HEK293T (cell line): ENCODE data around the gene RARA.

Experiments
- CTCF ChIA-PET: fragments of 350-600 bp; formaldehyde crosslinking; extraction: SDS; loops from one replicate; lab custom pipeline; 2021; ENCODE audit warnings: antibody characterized with exemption, inconsistent platforms; lab: Yijun Ruan, JAX
- POLR2A ChIA-PET: fragments of 350-600 bp; formaldehyde crosslinking; extraction: SDS; loops from one replicate; lab custom pipeline; 2020; ENCODE audit warnings: antibody characterized with exemption, inconsistent platforms; lab: Yijun Ruan, JAX
- DNase-seq: peaks from one replicate; pipeline ENCODE4 v3.0.0; 2012; ENCODE audit warnings: mixed read lengths; ENCODE audit errors: extremely low spot score
- ARNT ChIP-seq: fragments of 450-650 bp; IDR thresholded peaks from 2 replicates; pipeline ENCODE4 v1.6.1; 2017; ENCODE audit warnings: mild to moderate bottlenecking
- BHLHE40 ChIP-seq: fragments of 450-650 bp; IDR thresholded peaks from 2 replicates; pipeline ENCODE4 v1.6.1; 2016; ENCODE audit warnings: mild to moderate bottlenecking, moderate library complexity, borderline replicate concordance
- CTBP1 ChIP-seq: fragments of 450-650 bp; IDR thresholded peaks from 2 replicates; pipeline ENCODE4 v1.6.1; 2016; ENCODE audit warnings: borderline replicate concordance
- ELF4 ChIP-seq: fragments of 450-650 bp; IDR thresholded peaks from 2 replicates; pipeline ENCODE4 v1.6.1; 2017; ENCODE audit warnings: antibody characterized with exemption
- FOXA1 ChIP-seq: fragments of 450-650 bp; IDR thresholded peaks from 2 replicates; pipeline ENCODE4 v1.6.1; 2016; ENCODE audit warnings: mild to moderate bottlenecking
- FOXK2 ChIP-seq: fragments of 450-650 bp; IDR thresholded peaks from 2 replicates; pipeline ENCODE4 v1.6.1; 2016; ENCODE audit warnings: mild to moderate bottlenecking
- FOXM1 ChIP-seq: fragments of 450-650 bp; IDR thresholded peaks from 2 replicates; pipeline ENCODE4 v1.6.1; 2017; ENCODE audit warnings: mild to moderate bottlenecking, borderline replicate concordance
- HDGF ChIP-seq: fragments of 450-650 bp; IDR thresholded peaks from 2 replicates; pipeline ENCODE4 v1.6.1; 2017; ENCODE audit warnings: antibody characterized with exemption, borderline replicate concordance
- L3MBTL2 ChIP-seq: fragments of 450-650 bp; conservative IDR thresholded peaks from 2 replicates; pipeline ENCODE4 v1.6.1; 2016; ENCODE audit warnings: mild to moderate bottlenecking
- LEF1 ChIP-seq: fragments of 450-650 bp; IDR thresholded peaks from 2 replicates; pipeline ENCODE4 v1.6.1; 2017; ENCODE audit warnings: mild to moderate bottlenecking, borderline replicate concordance
- NFRKB ChIP-seq: fragments of 450-650 bp; IDR thresholded peaks from 2 replicates; pipeline ENCODE4 v1.6.1; 2016; ENCODE audit warnings: mild to moderate bottlenecking, moderate library complexity
- SP1 ChIP-seq: fragments of 450-650 bp; IDR thresholded peaks from 2 replicates; pipeline ENCODE4 v1.6.1; 2017
- SUZ12 ChIP-seq: fragments of 450-650 bp; IDR thresholded peaks from 2 replicates; pipeline ENCODE4 v1.6.1; 2016; ENCODE audit warnings: mild to moderate bottlenecking
- TARDBP ChIP-seq: fragments of 450-650 bp; IDR thresholded peaks from 2 replicates; pipeline ENCODE4 v1.6.1; 2016
- ZNF384 ChIP-seq: fragments of 450-650 bp; IDR thresholded peaks from 2 replicates; pipeline ENCODE4 v1.6.1; 2016
- TF ChIP-seq, protein P1 (sequence below): fragments of 450-650 bp; IDR thresholded peaks from 2 replicates; pipeline ENCODE4 v1.6.1; 2016

The RARA gene

DNA sequence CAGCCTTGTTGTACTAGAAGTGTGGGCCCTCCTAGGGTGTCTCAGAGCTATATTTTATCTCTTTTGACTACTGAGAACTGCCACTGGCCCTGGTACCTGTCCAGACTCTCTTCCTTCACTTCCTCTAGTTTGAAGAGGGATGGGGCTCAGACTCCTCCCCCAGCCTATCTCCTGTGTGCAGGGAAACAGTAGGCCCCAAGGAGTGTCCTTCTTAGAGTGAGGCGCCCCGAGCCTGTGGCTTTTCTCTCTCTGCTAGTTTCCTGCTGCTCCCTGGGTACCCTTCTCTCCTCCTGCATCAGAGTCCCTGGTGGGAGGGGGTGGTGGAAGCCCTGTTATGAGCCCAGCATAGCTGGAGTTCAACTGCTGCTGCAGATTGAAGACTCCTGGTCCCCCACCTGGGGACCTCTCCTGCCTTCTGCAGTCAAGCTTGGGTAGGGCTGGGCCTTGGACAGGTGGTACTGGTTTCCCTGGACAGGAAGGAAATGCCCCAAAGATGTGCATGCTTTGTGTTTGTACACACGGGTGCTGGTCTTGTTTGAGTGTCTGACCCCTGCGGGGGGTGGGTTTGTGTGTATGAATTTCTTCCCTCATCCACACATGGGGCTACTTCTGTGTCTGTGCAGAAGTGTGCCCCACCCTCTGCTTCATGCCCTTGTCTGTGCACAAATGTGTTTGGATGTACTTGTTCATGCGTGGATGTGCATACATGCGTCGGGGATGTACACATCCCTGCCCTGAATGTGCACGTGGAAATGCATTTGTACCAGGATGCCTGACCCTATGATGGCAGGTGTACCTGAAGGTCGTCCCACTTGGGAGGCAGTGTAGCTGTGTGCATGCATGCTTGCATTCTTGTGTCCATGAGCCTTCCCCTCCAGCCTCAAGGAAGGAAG is 6.9 kb downstream of the RARA start:
- TF ChIP-seq ZNF384 (no peak), TARDBP (no peak), CTBP1 (no peak)
- ChIA-PET CTCF (interaction anchor here (1.2 to 2.1 kb wide), 4 partner anchors 9 to 114 kb away, joined by 3 to 18 read pairs (median 4); no protein-coding TSS in a partner anchor), POLR2A (interaction anchor here (0.8 to 1.7 kb wide), 7 partner anchors 9 to 29 kb away, joined by 3 to 6 read pairs (median 3); no protein-coding TSS in a partner anchor)
- no peak for DNase-seq

DNA sequence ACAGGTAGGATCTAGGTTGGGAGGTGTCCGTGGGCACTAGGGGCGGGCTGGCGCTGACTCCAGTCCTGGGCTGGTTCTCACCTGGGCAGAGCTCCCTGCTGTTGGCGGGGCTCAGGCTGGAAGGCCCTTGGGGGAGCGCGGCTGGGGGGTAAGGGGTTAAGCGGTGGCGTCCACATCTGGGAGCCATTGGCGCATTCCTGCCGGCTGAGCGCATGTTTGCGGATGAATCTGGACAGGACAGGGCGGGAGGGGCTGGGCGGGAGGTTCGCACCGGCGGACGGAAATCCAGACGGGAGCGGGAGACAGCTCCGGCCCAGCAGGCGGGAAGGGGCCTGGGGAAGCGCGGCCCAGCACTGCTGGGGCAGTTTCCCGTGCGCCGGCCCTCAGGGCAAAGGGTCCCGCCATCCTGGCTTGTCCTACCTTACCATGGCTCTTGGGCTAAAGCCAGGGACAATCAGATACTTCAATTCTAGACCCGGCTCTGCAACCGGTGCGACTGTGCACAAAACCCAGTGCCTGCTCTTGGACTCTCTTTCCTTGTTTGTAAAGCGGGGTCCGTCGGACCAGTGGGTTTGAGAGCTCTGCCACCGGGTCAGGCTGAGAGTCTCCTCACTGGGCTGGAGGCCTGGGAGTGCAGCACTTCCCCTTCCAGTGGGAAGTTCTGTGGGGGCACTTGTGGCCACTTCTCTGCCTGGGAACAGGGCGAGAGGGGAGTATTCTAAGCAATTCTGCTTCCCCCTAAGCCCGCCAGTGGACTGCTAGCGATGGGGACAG is 7.8 kb downstream of the RARA start:
- POLR2A ChIA-PET = interaction anchor here (0.7 to 2.6 kb wide), 13 partner anchors 7 to 29 kb away, joined by 3 to 12 read pairs (median 4); partner anchors contain the start of genes CDC6 and RARA
- TF ChIP-seq FOXA1 (no peak), SP1 (no peak), HDGF (no peak), CTBP1 (no peak), ELF4 (no peak)
- CTCF ChIA-PET = interaction anchor here (0.6 to 2.1 kb wide), 7 partner anchors 9 to 115 kb away, joined by 3 to 18 read pairs (median 4); no protein-coding TSS in a partner anchor
- DNase-seq = peak; percentile 28

DNA sequence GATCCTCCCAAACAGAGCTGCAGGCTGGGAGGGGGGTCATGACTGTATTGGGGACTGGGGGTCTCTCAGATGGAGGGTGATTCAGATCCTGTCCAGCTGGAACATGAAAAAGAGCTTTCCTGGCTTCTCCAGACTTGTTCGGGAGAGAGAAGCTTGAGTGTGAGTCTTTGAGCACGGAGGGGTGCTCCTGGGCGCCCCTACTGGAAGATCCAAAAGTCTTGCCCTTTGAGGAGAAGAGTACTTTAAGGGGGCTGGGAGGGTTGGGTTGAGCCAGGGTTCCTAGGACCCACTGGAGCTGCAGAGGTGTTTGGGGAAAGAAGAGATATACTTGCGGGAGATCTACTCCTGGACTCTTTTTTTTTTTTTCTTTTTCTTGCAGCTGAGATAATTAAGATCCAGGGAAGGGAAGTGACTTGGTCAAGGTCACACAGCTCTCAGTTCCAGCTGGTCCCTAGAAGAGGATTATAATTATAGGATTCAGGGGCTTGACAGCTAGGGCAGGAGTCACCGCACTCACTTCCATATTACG is 8.4 kb downstream of the RARA start:
- ChIA-PET POLR2A (interaction anchor here (0.7 to 2.6 kb wide), 9 partner anchors 8 to 29 kb away, joined by 3 to 12 read pairs (median 4); partner anchors contain the start of genes CDC6 and RARA), CTCF (interaction anchor here (0.6 to 2.1 kb wide), 8 partner anchors 10 to 116 kb away, joined by 3 to 18 read pairs (median 4); no protein-coding TSS in a partner anchor)
- DNase-seq = peak; percentile 23
- TF ChIP-seq L3MBTL2 (no peak), FOXM1 (no peak), TARDBP (no peak), NFRKB (no peak), HDGF (no peak), FOXA1 (no peak), ARNT (no peak), LEF1 (no peak), SUZ12 (no peak), SP1 (no peak), BHLHE40 (no peak), ELF4 (no peak), FOXK2 (no peak), ZNF384 (no peak), CTBP1 (no peak)
- TF ChIP-seq, protein P1, sequence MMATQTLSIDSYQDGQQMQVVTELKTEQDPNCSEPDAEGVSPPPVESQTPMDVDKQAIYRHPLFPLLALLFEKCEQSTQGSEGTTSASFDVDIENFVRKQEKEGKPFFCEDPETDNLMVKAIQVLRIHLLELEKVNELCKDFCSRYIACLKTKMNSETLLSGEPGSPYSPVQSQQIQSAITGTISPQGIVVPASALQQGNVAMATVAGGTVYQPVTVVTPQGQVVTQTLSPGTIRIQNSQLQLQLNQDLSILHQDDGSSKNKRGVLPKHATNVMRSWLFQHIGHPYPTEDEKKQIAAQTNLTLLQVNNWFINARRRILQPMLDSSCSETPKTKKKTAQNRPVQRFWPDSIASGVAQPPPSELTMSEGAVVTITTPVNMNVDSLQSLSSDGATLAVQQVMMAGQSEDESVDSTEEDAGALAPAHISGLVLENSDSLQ = no peak

DNA sequence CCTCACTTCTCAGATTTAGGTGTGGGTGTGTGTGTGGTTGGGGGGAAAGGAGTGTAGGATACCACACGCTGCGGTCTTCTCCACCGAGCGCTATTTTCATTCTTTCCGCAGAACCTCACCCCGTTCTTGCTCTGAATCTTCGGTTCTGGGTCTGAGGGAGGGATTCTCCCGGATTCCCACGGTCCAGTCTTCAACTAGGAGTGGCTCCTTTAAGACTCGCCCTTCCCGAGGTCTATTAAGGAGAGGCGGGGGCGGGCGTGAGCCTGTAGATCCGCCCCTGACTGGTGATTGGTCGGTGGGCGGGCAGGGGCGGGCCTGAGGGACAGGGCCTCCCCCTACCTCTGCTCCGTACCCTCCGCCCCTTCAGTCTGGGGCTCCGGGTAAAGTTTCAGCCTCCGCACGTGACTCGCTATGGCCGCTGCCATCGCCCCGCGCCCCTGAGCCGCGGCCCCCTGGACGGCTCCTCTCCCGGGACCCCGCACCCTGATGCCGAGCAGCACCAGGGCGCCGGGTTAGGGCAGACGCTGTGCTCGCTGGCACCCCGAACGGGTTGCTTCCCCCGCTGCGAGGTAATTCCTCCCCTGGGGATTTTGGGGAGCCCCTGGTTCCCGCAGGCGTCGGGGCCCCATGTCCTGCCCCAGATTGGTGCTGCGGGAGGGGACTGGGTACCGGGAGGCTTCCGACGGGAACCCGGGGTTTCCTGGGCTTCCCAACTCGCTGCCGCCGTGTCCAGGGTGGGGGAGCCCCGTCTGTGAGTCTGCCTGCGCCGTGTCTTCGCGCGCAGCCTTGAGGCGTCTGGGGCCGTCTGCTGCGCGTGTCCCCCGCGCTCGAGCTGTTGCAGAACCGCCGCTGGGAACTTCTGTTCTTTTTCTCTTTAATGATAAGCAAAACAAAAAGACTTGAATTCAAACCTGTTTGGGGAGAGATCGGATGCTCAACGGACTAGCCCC is 9.2 kb downstream of the RARA start:
- CTCF ChIA-PET = interaction anchor here (0.6 to 2.1 kb wide), 6 partner anchors 11 to 84 kb away, joined by 3 to 18 read pairs (median 4); no protein-coding TSS in a partner anchor
- DNase-seq = peak; percentile 93
- POLR2A ChIA-PET = interaction anchor here (0.7 to 2.6 kb wide), 17 partner anchors 8 to 99 kb away, joined by 3 to 12 read pairs (median 4); partner anchors contain the start of genes CDC6, RARA and WIPF2
- TF ChIP-seq, protein P1 = peak; percentile 78
- TF ChIP-seq BHLHE40 (no peak), ARNT (no peak), ELF4 (no peak), HDGF (no peak), CTBP1 (no peak), L3MBTL2 (peak; percentile 61), LEF1 (no peak)

DNA sequence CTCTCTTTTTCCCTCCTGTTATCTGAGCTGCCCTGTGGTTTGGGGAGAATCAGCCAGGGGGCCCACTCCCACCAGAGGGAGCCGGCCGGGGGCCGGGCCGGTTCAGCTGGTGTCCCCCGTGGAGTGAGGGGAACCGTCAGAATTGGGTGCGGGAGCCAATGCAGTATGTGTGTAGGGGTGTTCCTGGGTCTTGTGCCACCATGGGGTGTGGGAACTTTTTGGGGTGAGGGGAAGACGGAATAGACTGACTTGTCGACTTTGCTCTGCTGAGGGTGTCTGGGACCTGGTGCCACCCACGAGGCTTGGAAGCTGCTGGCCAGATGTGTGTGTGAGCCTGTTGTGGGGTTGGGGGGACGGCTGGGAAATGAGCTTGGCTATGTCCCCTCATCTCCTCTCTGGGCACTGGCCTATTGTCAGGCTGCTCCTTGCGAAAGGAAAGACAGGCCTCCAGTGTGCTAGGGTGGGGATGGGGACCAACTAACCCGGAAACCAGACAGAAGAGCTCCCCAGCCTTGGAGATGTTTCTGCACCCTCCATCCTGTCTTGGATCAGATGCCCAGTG is 9.9 kb downstream of the RARA start:
- POLR2A ChIA-PET = interaction anchor here (0.7 to 2.6 kb wide), 10 partner anchors 9 to 100 kb away, joined by 3 to 12 read pairs (median 4); partner anchors contain the start of genes CDC6 and WIPF2
- TF ChIP-seq TARDBP (no peak), NFRKB (no peak), SUZ12 (no peak), ZNF384 (no peak), SP1 (no peak), L3MBTL2 (no peak), ELF4 (no peak), FOXM1 (no peak), FOXK2 (no peak), LEF1 (no peak), FOXA1 (no peak), CTBP1 (no peak), HDGF (no peak), ARNT (no peak), BHLHE40 (no peak)
- TF ChIP-seq, protein P1 = no peak
- DNase-seq = no peak

More for the DNA sequence above, 9.9 kb downstream of the RARA start:
- CTCF ChIA-PET = interaction anchor here (1.0 kb wide), 1 partner anchor 15 kb away, joined by 3 read pairs; no protein-coding TSS in a partner anchor
